IPS-20b (cell line): ENCODE data around the gene ZNF212.
A peak's percentile ranks its signal among the peaks of the same experiment; 100 is the strongest.

ENCODE experiments used
- H3K27ac ChIP-seq: one replicate; pipeline ENCODE4 v1.5.1; 2013; ENCODE audit warnings: low read length
- H3K27me3 ChIP-seq: 2 replicates; pipeline ENCODE4 v1.6.1; 2013; ENCODE audit warnings: mild to moderate bottlenecking, low read length, inconsistent platforms; ENCODE audit not compliant: insufficient read depth
- H3K36me3 ChIP-seq: 2 replicates; pipeline ENCODE4 v1.6.1; 2013; ENCODE audit warnings: low read depth, mild to moderate bottlenecking, inconsistent platforms, low read length, moderate library complexity; ENCODE audit not compliant: insufficient read depth
- H3K4me1 ChIP-seq: 2 replicates; pipeline ENCODE4 v1.6.1; 2013; ENCODE audit warnings: mild to moderate bottlenecking, control low read depth, inconsistent platforms, low read length, moderate library complexity; ENCODE audit not compliant: insufficient read depth
- H3K4me3 ChIP-seq: 2 replicates; pipeline ENCODE4 v1.5.1; 2013; ENCODE audit warnings: mild to moderate bottlenecking, low read length, inconsistent platforms
- H3K9ac ChIP-seq: 2 replicates; pipeline ENCODE4 v1.6.1; 2013; ENCODE audit warnings: low read depth, mild to moderate bottlenecking, inconsistent platforms, low read length, moderate library complexity
- H3K9me3 ChIP-seq: 2 replicates; pipeline ENCODE4 v1.6.1; 2013; ENCODE audit warnings: mild to moderate bottlenecking, low read depth, low read length, inconsistent platforms; ENCODE audit not compliant: insufficient read depth

The ZNF212 gene

DNA sequence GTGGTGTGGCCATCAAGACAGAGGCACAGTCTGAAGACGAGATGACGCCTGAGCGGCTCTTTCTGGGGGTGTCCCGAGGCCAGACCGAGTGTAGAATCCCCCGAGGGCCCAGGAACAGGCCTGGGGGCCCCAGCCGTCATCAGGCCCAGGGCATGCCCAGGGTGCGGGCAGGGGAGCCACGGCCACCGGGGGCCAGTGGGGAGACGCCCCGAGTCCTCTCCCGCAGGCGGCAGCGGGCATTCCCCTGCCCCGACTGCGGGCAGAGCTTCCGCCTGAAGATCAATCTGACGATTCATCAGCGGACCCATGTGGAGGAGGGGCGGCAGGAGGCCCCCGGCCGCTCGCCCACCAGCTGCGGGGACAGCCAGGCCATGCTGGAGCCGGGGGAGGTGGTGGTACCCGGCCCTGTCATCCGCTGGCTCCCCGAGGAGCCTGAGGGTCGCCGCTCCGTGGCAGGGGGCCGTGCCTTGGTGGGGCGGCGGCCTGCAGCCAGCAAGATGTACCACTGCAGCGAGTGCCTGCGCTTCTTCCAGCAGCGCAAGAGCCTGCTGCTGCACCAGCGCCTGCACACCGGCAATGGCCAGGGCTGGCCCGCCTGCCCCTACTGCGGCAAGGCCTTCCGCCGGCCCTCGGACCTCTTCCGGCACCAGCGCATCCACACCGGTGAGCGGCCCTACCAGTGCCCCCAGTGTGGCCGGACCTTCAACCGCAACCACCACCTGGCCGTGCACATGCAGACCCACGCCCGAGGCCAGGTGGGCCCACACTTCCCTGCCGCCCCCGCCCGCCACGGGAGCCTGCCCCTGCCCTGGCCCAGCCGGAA is 42.3 kb downstream of the ZNF212 start:
- Histone ChIP-seq H3K27me3 (peaks cover 22% of the 10 kb centered on the region; the same call in 1 of the 2 replicates), H3K9ac (no peak overlapping the region), H3K4me1 (0 out of 2 replicates have a peak, but pooled peaks cover 3% of the 10 kb centered on the region), H3K4me3 (no peak overlapping the region), H3K9me3 (no peaks in the 10 kb centered on the region), H3K36me3 (peaks cover 13% of the 10 kb centered on the region), H3K27ac (no peak overlapping the region)

DNA sequence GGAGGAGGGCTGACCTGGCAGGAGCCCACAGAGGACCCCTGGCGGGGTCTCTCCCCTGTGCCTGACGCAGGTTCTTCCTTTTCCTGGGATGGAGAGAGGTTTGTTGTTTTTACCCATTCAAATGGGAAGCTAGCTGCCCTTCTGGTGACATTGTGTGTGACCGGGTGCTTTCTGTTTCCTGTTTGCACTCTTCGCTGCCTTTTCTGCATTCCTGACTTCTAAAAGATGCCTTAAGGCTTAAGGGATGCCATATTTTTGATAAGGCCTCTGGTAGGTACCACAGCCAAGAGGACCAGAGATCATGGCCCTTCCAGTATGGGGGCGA is 42.8 kb downstream of the ZNF212 start:
- 0 out of 2 replicates have a peak, but pooled peaks cover 3% of the 10 kb centered on the region for H3K4me1 ChIP-seq
- no peak overlapping the region for H3K4me3 ChIP-seq
- no peaks in the 10 kb centered on the region for H3K9me3 ChIP-seq
- no peak overlapping the region for H3K9ac ChIP-seq
- H3K27me3 ChIP-seq, result peaks cover 22% of the 10 kb centered on the region; the same call in 1 of the 2 replicates
- no peak overlapping the region for H3K27ac ChIP-seq
- H3K36me3 ChIP-seq, result peaks cover 9% of the 10 kb centered on the region

DNA sequence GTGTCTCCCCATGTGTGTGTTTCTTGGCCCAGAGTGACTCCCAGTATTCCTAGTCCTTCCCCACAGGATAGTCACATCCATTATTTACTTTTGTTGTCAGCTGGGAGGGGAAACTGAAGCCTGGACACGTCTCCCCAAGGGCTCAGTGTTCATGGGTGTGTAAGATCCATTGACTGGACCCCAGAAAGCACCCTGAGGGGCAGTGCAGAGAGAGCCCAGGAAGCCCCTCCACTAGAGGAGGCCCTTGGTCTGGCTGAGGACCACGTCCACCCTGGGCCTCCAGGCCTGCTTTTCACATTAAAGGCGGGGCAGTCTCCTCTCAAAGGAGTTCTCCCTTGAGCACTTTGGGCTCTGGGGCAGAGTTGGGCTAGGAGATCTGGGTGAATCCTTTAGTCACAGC is 43.9 kb downstream of the ZNF212 start:
- Histone ChIP-seq H3K9ac (no peak overlapping the region), H3K4me1 (0 out of 2 replicates have a peak, but pooled peaks cover 3% of the 10 kb centered on the region), H3K27ac (no peak overlapping the region)

DNA sequence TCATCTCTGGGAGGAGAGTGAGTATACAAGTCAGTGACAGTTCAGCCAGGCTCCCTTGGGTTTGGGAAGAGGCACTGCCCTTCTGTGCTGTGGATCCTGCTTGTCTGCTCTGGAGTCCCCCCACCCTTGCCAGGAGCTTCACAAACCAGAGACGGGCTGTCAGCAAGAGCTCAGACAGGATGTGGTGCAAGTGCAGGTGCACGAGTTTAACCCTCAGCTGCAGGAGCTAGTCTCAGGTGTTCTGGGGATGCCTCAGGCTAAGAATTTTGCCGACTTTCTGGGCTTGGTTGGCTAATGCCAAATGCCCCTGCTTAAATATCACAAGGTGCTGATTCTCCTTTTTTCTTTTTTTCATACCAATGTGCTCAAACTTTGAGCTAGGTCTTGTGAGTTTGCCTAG is 44.9 kb downstream of the ZNF212 start:
- peaks cover 22% of the 10 kb centered on the region; the same call in 1 of the 2 replicates for H3K27me3 ChIP-seq
- H3K4me1 ChIP-seq, result 0 out of 2 replicates have a peak, but pooled peaks cover 3% of the 10 kb centered on the region
- H3K36me3 ChIP-seq, result no peaks in the 10 kb centered on the region
- no peaks in the 10 kb centered on the region for H3K9me3 ChIP-seq
- peak overlapping the region; percentile 78; the same call in 1 of the 2 replicates for H3K4me3 ChIP-seq
- no peak overlapping the region for H3K27ac ChIP-seq
- no peak overlapping the region for H3K9ac ChIP-seq

More for the DNA sequence above, 43.9 kb downstream of the ZNF212 start:
- H3K9me3 ChIP-seq, result no peaks in the 10 kb centered on the region
- peaks cover 22% of the 10 kb centered on the region; the same call in 1 of the 2 replicates for H3K27me3 ChIP-seq
- H3K36me3 ChIP-seq, result peaks cover 2% of the 10 kb centered on the region; the same call in 1 of the 2 replicates
- no peak overlapping the region for H3K4me3 ChIP-seq

DNA sequence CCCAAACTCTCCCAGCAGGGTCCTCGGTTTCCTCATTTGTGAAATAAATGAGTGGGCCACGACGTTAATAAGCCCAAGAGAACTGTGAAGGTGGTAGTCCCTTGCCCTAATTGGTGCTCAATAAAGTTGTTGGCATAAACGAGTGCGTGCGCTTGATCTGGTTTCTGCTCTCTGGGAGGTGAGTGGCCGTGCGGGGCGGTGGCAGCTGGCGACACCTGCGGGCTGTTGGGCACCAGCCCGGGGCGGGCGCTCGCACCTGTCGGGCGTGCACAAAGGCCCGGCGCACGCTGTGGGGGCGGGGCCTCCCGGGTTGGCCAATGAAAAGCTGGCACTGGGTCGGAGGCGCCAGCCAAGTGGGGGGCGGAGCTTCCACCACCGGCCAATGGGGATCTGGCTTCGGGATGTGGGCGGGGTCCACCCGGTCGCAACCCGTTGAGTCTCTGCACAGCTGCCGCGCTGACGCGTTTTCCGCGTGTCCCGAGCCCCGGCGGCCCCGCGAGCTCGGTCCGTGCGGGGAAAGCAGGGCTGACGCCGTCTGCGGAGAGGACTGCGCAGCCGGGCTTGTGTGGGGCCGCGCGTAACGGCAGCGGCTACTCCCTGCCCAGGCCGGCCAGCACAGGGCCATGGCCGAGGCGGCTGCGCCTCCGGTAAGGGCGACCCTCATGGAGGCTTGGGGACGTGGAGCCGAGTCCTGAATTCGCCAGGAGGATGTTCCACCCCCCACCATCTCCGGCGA is 45.6 kb downstream of the ZNF212 start:
- H3K9ac ChIP-seq, result peak overlapping the region; percentile 80
- H3K4me1 ChIP-seq, result 0 out of 2 replicates have a peak, but pooled peaks cover 3% of the 10 kb centered on the region
- no peak overlapping the region for H3K27ac ChIP-seq
- peak overlapping the region; percentile 78 for H3K4me3 ChIP-seq
- no peaks in the 10 kb centered on the region for H3K9me3 ChIP-seq
- no peaks in the 10 kb centered on the region for H3K36me3 ChIP-seq
- peaks cover 22% of the 10 kb centered on the region; the same call in 1 of the 2 replicates for H3K27me3 ChIP-seq

DNA sequence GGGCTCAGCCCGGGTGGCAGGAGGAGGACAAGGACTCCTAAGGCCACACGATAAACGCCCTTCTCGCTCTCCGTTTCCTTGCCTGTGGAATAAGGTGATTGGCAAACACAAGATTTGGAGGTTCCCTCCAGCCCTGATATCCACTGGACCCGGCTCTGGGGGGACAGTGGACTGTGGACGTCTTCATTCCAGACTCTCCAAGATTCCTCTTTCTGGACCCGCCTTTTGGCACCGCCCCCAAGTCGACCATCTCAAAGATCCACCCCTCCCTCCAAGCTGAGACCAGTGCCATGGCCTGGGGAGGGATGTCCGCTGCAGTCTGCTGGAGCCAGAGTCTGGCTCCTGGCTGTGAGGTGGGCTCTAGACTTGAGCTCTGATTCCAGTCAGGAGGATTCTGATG is 46.2 kb downstream of the ZNF212 start:
- H3K27ac ChIP-seq, result no peak overlapping the region
- no peaks in the 10 kb centered on the region for H3K36me3 ChIP-seq
- 0 out of 2 replicates have a peak, but pooled peaks cover 3% of the 10 kb centered on the region for H3K4me1 ChIP-seq
- peak overlapping the region; percentile 78 for H3K4me3 ChIP-seq
- H3K27me3 ChIP-seq, result peaks cover 22% of the 10 kb centered on the region; the same call in 1 of the 2 replicates
- H3K9me3 ChIP-seq, result no peaks in the 10 kb centered on the region
- H3K9ac ChIP-seq, result peak overlapping the region; percentile 80

DNA sequence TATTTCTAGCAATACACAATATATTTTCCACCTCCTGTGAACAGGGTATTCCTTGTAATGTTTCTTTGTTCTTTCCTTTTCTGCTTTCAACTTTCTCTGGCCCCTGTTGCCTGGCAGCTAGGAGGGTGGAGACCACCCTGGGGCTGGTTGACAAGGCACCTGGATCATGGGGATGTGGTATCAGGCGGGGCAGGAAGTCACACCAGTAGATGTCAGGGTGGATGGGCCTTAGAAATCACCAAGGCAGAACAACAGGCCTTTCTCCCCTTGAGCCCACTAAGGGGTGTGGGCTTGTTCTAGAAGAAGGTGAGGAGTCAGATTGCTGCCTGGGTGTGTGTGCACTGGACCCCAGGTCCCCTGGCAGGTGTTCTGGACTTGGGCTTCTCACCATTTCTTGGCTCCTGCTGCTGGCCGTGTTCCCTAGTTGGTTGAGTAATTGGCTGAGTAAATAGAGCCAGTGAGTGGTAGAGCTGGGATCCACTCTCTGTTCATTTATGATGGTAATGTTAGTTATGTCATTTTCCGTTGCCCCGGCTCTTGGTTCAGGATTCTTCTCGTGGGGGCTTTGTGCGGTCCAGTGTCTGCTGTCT is 47.5 kb downstream of the ZNF212 start:
- H3K4me1 ChIP-seq, result 0 out of 2 replicates have a peak, but pooled peaks cover 3% of the 10 kb centered on the region
- H3K27me3 ChIP-seq, result peaks cover 22% of the 10 kb centered on the region; the same call in 1 of the 2 replicates
- no peaks in the 10 kb centered on the region for H3K9me3 ChIP-seq
- H3K4me3 ChIP-seq, result no peak overlapping the region
- H3K36me3 ChIP-seq, result no peaks in the 10 kb centered on the region
- H3K9ac ChIP-seq, result no peak overlapping the region
- no peak overlapping the region for H3K27ac ChIP-seq

DNA sequence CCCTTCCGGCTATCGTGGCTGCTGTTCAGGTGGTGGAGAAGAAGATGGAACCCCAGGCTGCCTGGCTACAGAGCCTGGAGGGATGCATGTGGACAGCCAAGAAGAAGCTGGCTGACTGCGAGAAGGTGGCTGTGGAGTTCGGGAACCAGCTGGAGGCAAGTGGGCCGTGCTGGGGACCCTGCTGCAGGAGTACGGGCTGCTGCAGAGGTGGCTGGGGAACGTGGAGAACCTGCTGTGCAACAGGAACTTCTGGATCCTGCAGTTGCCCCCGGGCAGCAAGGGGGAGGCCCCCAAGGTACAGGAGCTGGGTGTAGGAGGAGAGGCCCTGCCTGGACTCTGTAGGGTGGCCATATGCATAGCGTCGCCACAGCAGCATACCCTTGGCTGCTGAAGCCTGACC is 48.2 kb downstream of the ZNF212 start:
- H3K27me3 ChIP-seq, result peaks cover 22% of the 10 kb centered on the region; the same call in 1 of the 2 replicates
- no peaks in the 10 kb centered on the region for H3K9me3 ChIP-seq
- H3K4me3 ChIP-seq, result no peak overlapping the region
- 0 out of 2 replicates have a peak, but pooled peaks cover 3% of the 10 kb centered on the region for H3K4me1 ChIP-seq
- no peak overlapping the region for H3K9ac ChIP-seq
- H3K36me3 ChIP-seq, result no peaks in the 10 kb centered on the region
- H3K27ac ChIP-seq, result no peak overlapping the region

DNA sequence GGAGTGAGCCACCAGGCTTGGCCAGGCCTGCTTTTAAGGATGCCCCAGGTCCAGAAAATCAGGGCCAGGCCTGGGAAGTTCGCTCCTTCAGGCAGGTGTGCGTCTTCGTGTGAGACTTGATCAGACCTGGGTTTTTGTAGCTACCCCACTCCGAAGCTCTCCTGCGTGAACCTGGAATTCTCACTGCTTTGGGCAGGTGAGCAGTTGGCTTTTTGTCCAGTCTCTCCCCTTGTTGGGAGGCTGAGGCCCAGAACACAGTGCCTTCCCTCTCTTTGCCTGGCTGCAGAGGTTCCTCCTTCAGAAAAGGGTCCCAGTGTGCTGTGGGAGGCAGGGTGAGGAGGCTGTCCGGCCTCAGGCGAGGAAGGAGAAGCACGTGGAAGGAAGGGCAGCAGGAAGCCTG is 49.8 kb downstream of the ZNF212 start:
- Histone ChIP-seq H3K4me3 (no peak overlapping the region), H3K36me3 (no peaks in the 10 kb centered on the region), H3K4me1 (0 out of 2 replicates have a peak, but pooled peaks cover 3% of the 10 kb centered on the region), H3K27me3 (peaks cover 16% of the 10 kb centered on the region; the same call in 1 of the 2 replicates), H3K9ac (no peak overlapping the region), H3K27ac (no peak overlapping the region), H3K9me3 (no peaks in the 10 kb centered on the region)

DNA sequence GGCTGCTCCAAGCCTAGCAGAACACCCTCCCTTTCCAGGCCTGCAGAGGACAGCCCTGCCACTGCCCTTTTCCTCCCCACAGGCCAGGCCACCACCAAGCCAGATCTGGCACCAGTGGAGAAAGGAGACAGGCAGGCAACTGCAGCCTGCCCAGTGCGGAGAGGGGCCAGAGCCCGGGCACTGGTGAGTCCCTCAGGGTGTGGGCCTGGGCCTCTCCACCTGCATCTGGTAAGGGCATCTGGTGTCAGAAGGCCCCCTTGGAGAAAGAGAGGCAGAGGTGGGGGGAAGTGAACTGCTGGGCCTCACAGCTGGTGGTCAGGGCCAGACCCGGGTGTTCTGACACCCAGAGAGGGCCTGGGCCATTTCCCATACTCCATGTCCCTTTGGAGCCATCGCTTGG is 50.4 kb downstream of the ZNF212 start:
- no peak overlapping the region for H3K9ac ChIP-seq
- H3K4me3 ChIP-seq, result no peak overlapping the region
- H3K36me3 ChIP-seq, result no peaks in the 10 kb centered on the region
- no peaks in the 10 kb centered on the region for H3K4me1 ChIP-seq
- H3K27me3 ChIP-seq, result peaks cover 12% of the 10 kb centered on the region; the same call in 1 of the 2 replicates
- no peak overlapping the region for H3K27ac ChIP-seq
- no peaks in the 10 kb centered on the region for H3K9me3 ChIP-seq

DNA sequence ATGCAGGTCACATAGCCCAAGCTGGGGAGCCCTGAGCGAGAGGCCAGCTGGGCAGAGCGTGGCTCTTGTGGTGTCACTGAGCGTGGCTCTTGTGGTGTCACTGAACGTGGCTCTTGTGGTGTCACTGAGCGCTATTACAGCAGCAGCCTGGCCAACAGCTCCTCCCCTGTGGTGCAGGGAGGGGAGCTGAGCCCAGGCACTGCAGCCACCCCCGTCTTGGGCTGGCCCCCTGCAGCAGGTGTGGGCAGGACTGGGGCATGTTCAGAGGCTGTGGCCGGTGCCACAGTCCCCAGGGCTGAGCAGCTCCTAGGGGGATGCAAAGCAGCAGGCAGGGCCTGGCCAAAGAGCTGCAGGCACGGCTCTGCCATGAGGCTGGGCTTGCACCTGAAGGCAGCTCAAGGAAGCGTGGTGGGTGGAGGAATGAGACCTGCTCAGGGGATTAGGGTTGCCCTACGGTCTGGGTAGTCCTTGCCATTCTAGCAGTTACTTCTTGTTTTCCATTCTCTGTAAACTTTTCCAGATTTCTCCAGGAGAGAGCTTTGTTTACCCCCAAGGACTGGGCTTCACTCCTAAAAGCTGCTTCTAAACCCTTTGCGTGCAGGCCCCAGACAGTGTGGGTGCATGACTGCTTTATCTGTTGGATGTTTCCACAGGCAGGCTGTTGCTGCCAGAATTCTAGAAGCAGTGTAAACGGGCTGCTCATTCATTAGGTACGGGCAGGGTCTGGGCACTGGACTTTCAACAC is 51.8 kb downstream of the ZNF212 start:
- no peaks in the 10 kb centered on the region for H3K9me3 ChIP-seq
- H3K36me3 ChIP-seq, result no peaks in the 10 kb centered on the region
- no peak overlapping the region for H3K27ac ChIP-seq
- H3K4me3 ChIP-seq, result no peak overlapping the region
- no peaks in the 10 kb centered on the region for H3K4me1 ChIP-seq
- H3K27me3 ChIP-seq, result peaks cover 3% of the 10 kb centered on the region; the same call in 1 of the 2 replicates
- no peak overlapping the region for H3K9ac ChIP-seq
